WTC11 (cell line): ENCODE measurements around the gene EFCAB5. TPM values are rescaled to one million over a fixed set of nuclear protein-coding genes. Genes with fewer than 3 reads are reported as not detected.

Experiments used
- ATAC-seq: fragments of 200-7000 bp; cut with Tn5 transposase; 2 replicates; pipeline ENCODE4 v1.10.0; 2021; ENCODE audit warnings: mild to moderate bottlenecking, moderate library complexity
- CTCF ChIA-PET: fragments of 300-600 bp; sonication (Branson Sonifier 250); formaldehyde crosslinking; loops from one replicate; lab custom pipeline; 2021; ENCODE audit warnings: antibody characterized with exemption; lab: Charles Lee
- POLR2A ChIA-PET: fragments of 350-600 bp; sonication (Branson Sonifier 250); formaldehyde crosslinking; loops from one replicate; lab custom pipeline; 2021; ENCODE audit warnings: antibody characterized with exemption; lab: Charles Lee
- DNase-seq: peaks from one replicate; pipeline ENCODE4 v3.0.0; 2021; ENCODE audit warnings: low spot score
- H3K27ac Mint-ChIP-seq: 2 replicates; pipeline ENCODE4 v1.8.0; 2021; ENCODE audit warnings: mixed read lengths
- H3K27me3 Mint-ChIP-seq: 2 replicates; pipeline ENCODE4 v1.8.0; 2021; ENCODE audit warnings: low read depth, mild to moderate bottlenecking, moderate library complexity, mixed read lengths
- H3K36me3 Mint-ChIP-seq: 2 replicates; pipeline ENCODE4 v1.8.0; 2021; ENCODE audit warnings: mixed read lengths
- H3K4me1 Mint-ChIP-seq: 2 replicates; pipeline ENCODE4 v1.8.0; 2022; ENCODE audit warnings: mixed read lengths
- H3K4me3 Mint-ChIP-seq: 2 replicates; pipeline ENCODE4 v1.8.0; 2021; ENCODE audit warnings: mild to moderate bottlenecking, moderate library complexity, mixed read lengths
- H3K9me3 Mint-ChIP-seq: 2 replicates; pipeline ENCODE4 v1.8.0; 2021; ENCODE audit warnings: mixed read lengths
- CBFB ChIP-seq: sonication (generic); formaldehyde crosslinking; IDR thresholded peaks from 2 replicates; pipeline ENCODE4 v1.8.1; 2022; ENCODE audit warnings: mild to moderate bottlenecking, low read depth, missing genetic modification reagents
- CREB1 ChIP-seq: sonication (generic); formaldehyde crosslinking; IDR thresholded peaks from 2 replicates; pipeline ENCODE4 v1.8.0; 2023; ENCODE audit warnings: mild to moderate bottlenecking, missing genetic modification reagents
- ETV6 ChIP-seq: sonication (generic); formaldehyde crosslinking; IDR thresholded peaks from 2 replicates; pipeline ENCODE4 v1.8.1; 2022; ENCODE audit warnings: mild to moderate bottlenecking, missing genetic modification reagents
- FOXP1 ChIP-seq: sonication (generic); formaldehyde crosslinking; IDR thresholded peaks from 2 replicates; pipeline ENCODE4 v1.8.0; 2022; ENCODE audit warnings: missing genetic modification reagents, mild to moderate bottlenecking, moderate library complexity, borderline replicate concordance
- GTF2I ChIP-seq: fragments of 250-450 bp; sonication (Bioruptor Pico); conservative IDR thresholded peaks from 2 replicates; pipeline ENCODE4 v1.4.0; 2021; ENCODE audit warnings: mild to moderate bottlenecking
- IRF2 ChIP-seq: sonication (generic); formaldehyde crosslinking; IDR thresholded peaks from 2 replicates; pipeline ENCODE4 v1.8.0; 2022; ENCODE audit warnings: low read depth, missing genetic modification reagents, borderline replicate concordance
- JAZF1 ChIP-seq: fragments of 250-450 bp; sonication (Bioruptor Pico); IDR thresholded peaks from 2 replicates; pipeline ENCODE4 v1.9.0; 2021; ENCODE audit warnings: moderate library complexity, mild to moderate bottlenecking, inconsistent platforms
- MXD4 ChIP-seq: fragments of 250-450 bp; sonication (Bioruptor Pico); IDR thresholded peaks from 2 replicates; pipeline ENCODE4 v1.8.0; 2021; ENCODE audit warnings: mild to moderate bottlenecking, moderate library complexity, borderline replicate concordance
- NR1H2 ChIP-seq: sonication (generic); formaldehyde crosslinking; IDR thresholded peaks from 2 replicates; pipeline ENCODE4 v1.9.0; 2021; ENCODE audit warnings: mild to moderate bottlenecking, moderate library complexity, missing genetic modification reagents
- NR2C2 ChIP-seq: sonication (generic); formaldehyde crosslinking; IDR thresholded peaks from 2 replicates; pipeline ENCODE4 v1.8.0; 2022; ENCODE audit warnings: mild to moderate bottlenecking, missing genetic modification reagents
- NR3C1 ChIP-seq: sonication (generic); formaldehyde crosslinking; conservative IDR thresholded peaks from 2 replicates; pipeline ENCODE4 v1.8.1; 2023; ENCODE audit warnings: low read depth, mild to moderate bottlenecking, missing genetic modification reagents
- RORB ChIP-seq: fragments of 250-450 bp; sonication (Bioruptor Pico); IDR thresholded peaks from 2 replicates; pipeline ENCODE4 v1.9.0; 2021; ENCODE audit warnings: mild to moderate bottlenecking
- TEAD1 ChIP-seq: sonication (generic); formaldehyde crosslinking; IDR thresholded peaks from 2 replicates; pipeline ENCODE4 v1.8.0; 2022; ENCODE audit warnings: mild to moderate bottlenecking, missing genetic modification reagents
- TEAD4 ChIP-seq: sonication (generic); formaldehyde crosslinking; IDR thresholded peaks from 2 replicates; pipeline ENCODE4 v1.8.0; 2022; ENCODE audit warnings: mild to moderate bottlenecking, missing genetic modification reagents
- ZNF396 ChIP-seq: fragments of 250-450 bp; sonication (Bioruptor Pico); IDR thresholded peaks from 2 replicates; pipeline ENCODE4 v1.8.0; 2021; ENCODE audit warnings: mild to moderate bottlenecking, moderate library complexity, borderline replicate concordance
- ZNF416 ChIP-seq: fragments of 250-450 bp; sonication (Bioruptor Pico); IDR thresholded peaks from 2 replicates; pipeline ENCODE4 v1.9.0; 2021; ENCODE audit warnings: mild to moderate bottlenecking, inconsistent platforms
- total RNA-seq: library from RNA; stranded (reverse); gene quantifications from 3 replicates; pipeline ENCODE4 v1.2.3, GENCODE V29; 2021
- TF ChIP-seq, protein P1 (sequence below): fragments of 250-450 bp; sonication (Bioruptor Pico); conservative IDR thresholded peaks from 2 replicates; pipeline ENCODE4 v1.9.0; 2021; ENCODE audit warnings: mild to moderate bottlenecking
- TF ChIP-seq, protein P2 (sequence below): sonication (generic); formaldehyde crosslinking; conservative IDR thresholded peaks from 2 replicates; pipeline ENCODE4 v1.8.1; 2022; ENCODE audit warnings: mild to moderate bottlenecking, missing genetic modification reagents
- TF ChIP-seq, protein P3 (sequence below): sonication (generic); formaldehyde crosslinking; IDR thresholded peaks from 2 replicates; pipeline ENCODE4 v1.8.0; 2022; ENCODE audit warnings: mild to moderate bottlenecking, missing genetic modification reagents
- TF ChIP-seq, protein P4 (sequence below): fragments of 200-600 bp; IDR thresholded peaks from 2 replicates; pipeline ENCODE4 v1.8.0; 2022; ENCODE audit warnings: antibody characterized with exemption
- TF ChIP-seq, protein P5 (sequence below): sonication (generic); formaldehyde crosslinking; IDR thresholded peaks from 2 replicates; pipeline ENCODE4 v1.8.0; 2023; ENCODE audit warnings: mild to moderate bottlenecking, missing genetic modification reagents

Gene EFCAB5
- total RNA-seq, 1 experiment from 2014 or later = 0.59 TPM

DNA sequence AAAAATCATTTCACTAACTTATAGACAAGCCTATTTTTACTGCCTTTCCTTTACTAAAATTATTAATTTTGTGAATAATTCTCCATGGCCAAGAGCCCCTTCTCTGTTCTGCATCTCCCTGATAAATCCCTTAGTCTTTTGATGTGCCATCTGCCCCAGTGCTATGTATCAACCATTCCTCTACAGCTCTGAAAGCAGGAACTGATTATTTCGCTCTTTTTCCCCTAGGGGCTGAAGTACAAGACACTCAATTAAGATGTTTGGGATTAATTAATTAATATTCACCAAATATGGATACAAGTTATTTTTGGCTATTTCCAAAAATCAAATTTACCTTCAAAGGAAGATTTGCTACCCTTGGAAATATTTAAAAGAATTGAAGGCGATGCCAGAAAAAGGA lies 38.0 kb upstream of the EFCAB5 start:
- peaks cover 26% of the 10 kb centered on the region for H3K9me3 Mint-ChIP-seq
- DNase-seq (no peak), ATAC-seq (no peak)
- ChIA-PET CTCF (interaction anchor here (1.0 kb wide), 1 partner anchor 190 kb away, joined by 3 read pairs; no protein-coding TSS in a partner anchor), POLR2A (no interaction called here)
- H3K27ac Mint-ChIP-seq = no peak overlapping the region
- H3K4me1 Mint-ChIP-seq = peaks cover 3% of the 10 kb centered on the region
- no peak overlapping the region for H3K4me3 Mint-ChIP-seq
- TF ChIP-seq RORB (CRISPR knock-in tag) (no peak), FOXP1 (CRISPR knock-in tag) (no peak), TEAD4 (CRISPR knock-in tag) (no peak), ZNF416 (no peak), CBFB (CRISPR knock-in tag) (no peak), NR3C1 (CRISPR knock-in tag) (no peak)
- TF ChIP-seq, protein P1, sequence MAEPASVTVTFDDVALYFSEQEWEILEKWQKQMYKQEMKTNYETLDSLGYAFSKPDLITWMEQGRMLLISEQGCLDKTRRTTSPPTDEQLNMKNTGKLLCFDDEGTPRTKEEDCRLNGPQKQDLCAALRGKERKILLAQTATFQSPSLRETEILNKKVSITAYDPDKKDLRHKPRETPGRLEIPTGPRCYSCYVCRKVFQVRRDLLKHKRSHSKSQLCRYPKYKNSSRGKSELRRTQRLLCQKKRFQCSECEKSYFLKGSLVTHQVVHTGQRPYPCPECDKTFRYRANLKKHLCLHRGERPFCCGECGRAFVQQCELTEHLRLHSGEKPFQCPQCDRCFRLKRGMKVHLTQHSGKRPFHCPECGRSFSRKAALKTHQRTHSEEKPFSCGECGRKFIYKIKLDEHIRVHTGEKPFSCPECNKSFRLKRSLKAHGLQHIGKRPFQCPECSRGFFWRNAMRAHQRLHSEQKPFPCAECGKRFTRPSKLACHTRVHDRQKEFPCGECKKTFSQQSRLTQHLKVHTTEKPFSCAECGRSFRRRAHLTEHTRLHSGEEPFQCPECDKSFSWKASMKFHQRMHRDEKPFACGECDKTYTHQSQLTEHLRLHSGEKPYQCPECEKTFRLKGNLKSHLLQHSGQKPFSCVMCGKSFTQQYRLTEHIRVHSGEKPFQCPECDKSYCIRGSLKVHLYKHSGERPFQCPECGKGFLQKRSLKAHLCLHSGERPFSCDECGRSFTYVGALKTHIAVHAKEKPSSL (CRISPR knock-in tag) = no peak
- TF ChIP-seq, protein P2, sequence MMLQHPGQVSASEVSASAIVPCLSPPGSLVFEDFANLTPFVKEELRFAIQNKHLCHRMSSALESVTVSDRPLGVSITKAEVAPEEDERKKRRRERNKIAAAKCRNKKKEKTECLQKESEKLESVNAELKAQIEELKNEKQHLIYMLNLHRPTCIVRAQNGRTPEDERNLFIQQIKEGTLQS (CRISPR knock-in tag) = no peak
- H3K36me3 Mint-ChIP-seq = peaks cover 16% of the 10 kb centered on the region
- H3K27me3 Mint-ChIP-seq = no peaks in the 10 kb centered on the region; the same call in 1 of the 2 replicates

DNA sequence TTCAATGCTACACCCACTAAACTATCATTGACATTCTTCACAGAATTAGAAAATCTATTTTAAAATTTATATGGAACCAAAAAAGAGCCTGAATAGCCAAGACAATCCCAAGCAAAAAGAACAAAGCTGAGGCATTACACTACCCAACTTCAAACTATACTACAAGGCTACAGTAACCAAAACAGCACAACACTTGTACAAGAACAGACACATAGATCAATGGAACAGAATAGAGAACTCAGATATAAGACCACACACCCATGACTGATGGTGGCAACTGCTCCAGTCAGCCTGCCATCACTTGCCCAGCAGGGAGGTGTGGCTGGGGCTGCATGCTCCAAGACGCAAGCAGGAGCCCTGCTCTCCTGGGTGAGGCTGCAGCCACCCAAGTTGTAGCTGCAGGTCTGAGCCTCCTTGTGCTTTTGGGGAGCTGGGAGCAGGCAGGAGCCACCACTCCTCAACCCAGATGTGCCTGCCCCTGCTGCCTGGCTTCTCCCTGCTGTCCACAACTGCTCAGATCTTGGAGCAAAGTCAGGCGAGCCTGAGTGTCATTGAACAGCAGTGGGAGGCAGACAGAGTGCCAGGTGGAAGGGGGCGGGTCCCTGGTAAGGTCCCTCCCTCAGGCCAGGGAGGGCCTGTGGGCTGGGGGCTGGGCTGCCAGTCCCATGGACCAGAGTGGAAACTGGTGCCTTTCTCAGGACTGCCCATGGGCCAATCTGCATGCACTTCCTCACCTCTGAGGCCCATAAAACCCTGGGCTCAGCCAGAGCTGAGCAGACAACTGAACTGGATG lies 36.2 kb upstream of the EFCAB5 start:
- POLR2A ChIA-PET = no interaction called here

More for the DNA sequence above, 36.2 kb upstream of the EFCAB5 start:
- H3K27ac Mint-ChIP-seq = no peak overlapping the region
- no peak for DNase-seq
- CTCF ChIA-PET = no interaction called here
- TF ChIP-seq MXD4 (no peak), IRF2 (no peak), ETV6 (no peak), CREB1 (no peak), GTF2I (CRISPR knock-in tag) (no peak), NR1H2 (CRISPR knock-in tag) (no peak), NR2C2 (CRISPR knock-in tag) (no peak), JAZF1 (no peak), TEAD1 (no peak), ZNF396 (no peak)
- TF ChIP-seq, protein P3, sequence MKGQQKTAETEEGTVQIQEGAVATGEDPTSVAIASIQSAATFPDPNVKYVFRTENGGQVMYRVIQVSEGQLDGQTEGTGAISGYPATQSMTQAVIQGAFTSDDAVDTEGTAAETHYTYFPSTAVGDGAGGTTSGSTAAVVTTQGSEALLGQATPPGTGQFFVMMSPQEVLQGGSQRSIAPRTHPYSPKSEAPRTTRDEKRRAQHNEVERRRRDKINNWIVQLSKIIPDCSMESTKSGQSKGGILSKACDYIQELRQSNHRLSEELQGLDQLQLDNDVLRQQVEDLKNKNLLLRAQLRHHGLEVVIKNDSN (CRISPR knock-in tag) = no peak
- TF ChIP-seq, protein P4, sequence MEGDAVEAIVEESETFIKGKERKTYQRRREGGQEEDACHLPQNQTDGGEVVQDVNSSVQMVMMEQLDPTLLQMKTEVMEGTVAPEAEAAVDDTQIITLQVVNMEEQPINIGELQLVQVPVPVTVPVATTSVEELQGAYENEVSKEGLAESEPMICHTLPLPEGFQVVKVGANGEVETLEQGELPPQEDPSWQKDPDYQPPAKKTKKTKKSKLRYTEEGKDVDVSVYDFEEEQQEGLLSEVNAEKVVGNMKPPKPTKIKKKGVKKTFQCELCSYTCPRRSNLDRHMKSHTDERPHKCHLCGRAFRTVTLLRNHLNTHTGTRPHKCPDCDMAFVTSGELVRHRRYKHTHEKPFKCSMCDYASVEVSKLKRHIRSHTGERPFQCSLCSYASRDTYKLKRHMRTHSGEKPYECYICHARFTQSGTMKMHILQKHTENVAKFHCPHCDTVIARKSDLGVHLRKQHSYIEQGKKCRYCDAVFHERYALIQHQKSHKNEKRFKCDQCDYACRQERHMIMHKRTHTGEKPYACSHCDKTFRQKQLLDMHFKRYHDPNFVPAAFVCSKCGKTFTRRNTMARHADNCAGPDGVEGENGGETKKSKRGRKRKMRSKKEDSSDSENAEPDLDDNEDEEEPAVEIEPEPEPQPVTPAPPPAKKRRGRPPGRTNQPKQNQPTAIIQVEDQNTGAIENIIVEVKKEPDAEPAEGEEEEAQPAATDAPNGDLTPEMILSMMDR = no peak
- TF ChIP-seq, protein P5, sequence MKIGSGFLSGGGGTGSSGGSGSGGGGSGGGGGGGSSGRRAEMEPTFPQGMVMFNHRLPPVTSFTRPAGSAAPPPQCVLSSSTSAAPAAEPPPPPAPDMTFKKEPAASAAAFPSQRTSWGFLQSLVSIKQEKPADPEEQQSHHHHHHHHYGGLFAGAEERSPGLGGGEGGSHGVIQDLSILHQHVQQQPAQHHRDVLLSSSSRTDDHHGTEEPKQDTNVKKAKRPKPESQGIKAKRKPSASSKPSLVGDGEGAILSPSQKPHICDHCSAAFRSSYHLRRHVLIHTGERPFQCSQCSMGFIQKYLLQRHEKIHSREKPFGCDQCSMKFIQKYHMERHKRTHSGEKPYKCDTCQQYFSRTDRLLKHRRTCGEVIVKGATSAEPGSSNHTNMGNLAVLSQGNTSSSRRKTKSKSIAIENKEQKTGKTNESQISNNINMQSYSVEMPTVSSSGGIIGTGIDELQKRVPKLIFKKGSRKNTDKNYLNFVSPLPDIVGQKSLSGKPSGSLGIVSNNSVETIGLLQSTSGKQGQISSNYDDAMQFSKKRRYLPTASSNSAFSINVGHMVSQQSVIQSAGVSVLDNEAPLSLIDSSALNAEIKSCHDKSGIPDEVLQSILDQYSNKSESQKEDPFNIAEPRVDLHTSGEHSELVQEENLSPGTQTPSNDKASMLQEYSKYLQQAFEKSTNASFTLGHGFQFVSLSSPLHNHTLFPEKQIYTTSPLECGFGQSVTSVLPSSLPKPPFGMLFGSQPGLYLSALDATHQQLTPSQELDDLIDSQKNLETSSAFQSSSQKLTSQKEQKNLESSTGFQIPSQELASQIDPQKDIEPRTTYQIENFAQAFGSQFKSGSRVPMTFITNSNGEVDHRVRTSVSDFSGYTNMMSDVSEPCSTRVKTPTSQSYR (CRISPR knock-in tag) = no peak
- peaks cover 26% of the 10 kb centered on the region for H3K9me3 Mint-ChIP-seq
- no peak overlapping the region for H3K4me3 Mint-ChIP-seq
- no peaks in the 10 kb centered on the region; the same call in 1 of the 2 replicates for H3K27me3 Mint-ChIP-seq
- peaks cover 3% of the 10 kb centered on the region for H3K4me1 Mint-ChIP-seq
- H3K36me3 Mint-ChIP-seq = peaks cover 16% of the 10 kb centered on the region
- ATAC-seq = no peak; the same call in 1 of the 2 replicates
